SK-N-SH (cell line): ENCODE results near the gene FBXO3. TPM values are rescaled to one million over a fixed set of nuclear protein-coding genes. Genes with fewer than 3 reads are reported as not detected.

Experiments used
- CTCF ChIA-PET: fragments of 300-600, 350-600 bp; formaldehyde crosslinking; extraction: SDS; loops from one replicate; lab custom pipeline; 2021; lab: Yijun Ruan, JAX
- POLR2A ChIA-PET: fragments of 350-600 bp; sonication (Branson Sonifier 250); formaldehyde crosslinking; extraction: SDS; loops from one replicate; lab custom pipeline; 2020; ENCODE audit warnings: antibody characterized with exemption, inconsistent platforms; lab: Yijun Ruan, JAX
- DNase-seq: peaks from one replicate; pipeline ENCODE4 v3.0.0; 2012
- H2AFZ ChIP-seq: fragments of 200-600 bp; sonication (generic); 2 replicates; pipeline ENCODE4 v1.8.1; 2016; ENCODE audit warnings: antibody characterized with exemption, mild to moderate bottlenecking, low read depth
- H3F3A ChIP-seq: fragments of 200-600 bp; sonication (generic); replicated peaks from 2 replicates; pipeline ENCODE3; 2016; ENCODE audit warnings: antibody characterized with exemption, mild to moderate bottlenecking; ENCODE audit not compliant: insufficient read depth
- H3K27ac ChIP-seq, 2 experiments: fragments of 200-500 bp in 1 of 2; fragments of 200-600 bp in 1 of 2; sonication (Bioruptor generic) in 1 of 2; sonication (generic), shearing (Covaris generic) in 1 of 2; 2 replicates each; pipeline versions ENCODE4 v1.5.1 to v1.6.1; 2014 to 2016; ENCODE audit warnings: low read depth in 2 of 2, inconsistent platforms in 1 of 2, low read length in 1 of 2, mild to moderate bottlenecking in 1 of 2, mixed read lengths in 1 of 2
- H3K27me3 ChIP-seq: fragments of 200-600 bp; sonication (generic), shearing (Covaris generic); 2 replicates; pipeline ENCODE4 v1.6.1; 2016; ENCODE audit warnings: mixed run types; ENCODE audit not compliant: insufficient read depth
- H3K36me3 ChIP-seq, 2 experiments: fragments of 200-500 bp in 1 of 2; fragments of 200-600 bp in 1 of 2; sonication (Bioruptor generic) in 1 of 2; sonication (generic) in 1 of 2; replicated peaks in 1 of 2; 2 replicates each; pipeline versions ENCODE3 to v1.5.1; 2014 to 2016; ENCODE audit warnings: low read length in 1 of 2, mild to moderate bottlenecking in 1 of 2; ENCODE audit not compliant: insufficient read depth in 2 of 2, control insufficient read depth in 1 of 2
- H3K4me1 ChIP-seq, 2 experiments: fragments of 200-500 bp in 1 of 2; fragments of 200-600 bp in 1 of 2; sonication (Bioruptor generic) in 1 of 2; sonication (generic), shearing (Covaris generic) in 1 of 2; 2 replicates each; pipeline versions ENCODE4 v1.5.1 to v1.6.1; 2014 to 2016; ENCODE audit warnings: low read depth in 1 of 2, low read length in 1 of 2, mixed run types in 1 of 2; ENCODE audit not compliant: insufficient read depth in 2 of 2, control insufficient read depth in 1 of 2
- H3K4me2 ChIP-seq: fragments of 200-600 bp; sonication (generic), shearing (Covaris generic); 2 replicates; pipeline ENCODE4 v1.6.1; 2017; ENCODE audit warnings: mixed run types
- H3K4me3 ChIP-seq, 2 experiments: fragments of 200-500 bp in 1 of 2; fragments of 200-600 bp in 1 of 2; sonication (Bioruptor generic) in 1 of 2; sonication (generic), shearing (Covaris generic) in 1 of 2; 2 replicates each; pipeline versions ENCODE4 v1.5.1 to v1.8.1; 2014 to 2016; ENCODE audit warnings: low read depth in 2 of 2, inconsistent platforms in 1 of 2, low read length in 1 of 2, mild to moderate bottlenecking in 1 of 2, mixed read lengths in 1 of 2, moderate library complexity in 1 of 2
- H3K79me2 ChIP-seq: fragments of 200-600 bp; sonication (generic); 2 replicates; pipeline ENCODE4 v1.8.1; 2017; ENCODE audit warnings: mild to moderate bottlenecking; ENCODE audit not compliant: insufficient read depth
- H3K9ac ChIP-seq: fragments of 200-600 bp; sonication (generic); 2 replicates; pipeline ENCODE4 v1.6.1; 2017; ENCODE audit warnings: mixed run types
- H3K9me2 ChIP-seq: fragments of 200-600 bp; sonication (generic); 2 replicates; pipeline ENCODE4 v1.6.1; 2017; ENCODE audit warnings: mixed run types
- H3K9me3 ChIP-seq: fragments of 200-600 bp; sonication (generic); 2 replicates; pipeline ENCODE4 v1.6.1; 2017; ENCODE audit warnings: mixed run types, mild to moderate bottlenecking, moderate library complexity
- H4K20me1 ChIP-seq: fragments of 200-600 bp; sonication (generic); 2 replicates; pipeline ENCODE4 v1.6.1; 2017; ENCODE audit warnings: mild to moderate bottlenecking, mixed run types; ENCODE audit not compliant: insufficient read depth
- CTCF ChIP-seq: fragments of 200-600 bp; sonication (generic); IDR thresholded peaks from 2 replicates; pipeline ENCODE4 v1.6.1; 2017; ENCODE audit warnings: antibody characterized with exemption, mild to moderate bottlenecking, moderate library complexity
- EZH2phosphoT487 ChIP-seq: fragments of 200-600 bp; sonication (generic); IDR thresholded peaks from 2 replicates; pipeline ENCODE4 v1.6.1; 2017; ENCODE audit warnings: low read depth, mixed run types, mild to moderate bottlenecking, antibody characterized with exemption, moderate library complexity, borderline replicate concordance
- FOSL2 ChIP-seq: IDR thresholded peaks from 2 replicates; pipeline ENCODE4 v1.4.0; 2012; ENCODE audit warnings: low read depth, mild to moderate bottlenecking, moderate library complexity, borderline replicate concordance
- FOXJ3 ChIP-seq: sonication (generic); formaldehyde crosslinking; IDR thresholded peaks from 2 replicates; pipeline ENCODE4 v1.5.1; 2020; ENCODE audit warnings: mild to moderate bottlenecking, missing genetic modification reagents
- FOXM1 ChIP-seq: IDR thresholded peaks from 2 replicates; pipeline ENCODE4 v1.4.0; 2012; ENCODE audit warnings: low read depth, mild to moderate bottlenecking
- IRF3 ChIP-seq: fragments of 150-350 bp; IDR thresholded peaks from 2 replicates; pipeline ENCODE4 v1.6.1; 2016; ENCODE audit warnings: mild to moderate bottlenecking, low read depth, low read length
- JUND ChIP-seq: IDR thresholded peaks from 2 replicates; pipeline ENCODE4 v1.4.0; 2012
- MAX ChIP-seq: IDR thresholded peaks from 2 replicates; pipeline ENCODE4 v1.4.0; 2012; ENCODE audit warnings: low read depth
- MXI1 ChIP-seq: IDR thresholded peaks from 2 replicates; pipeline ENCODE4 v1.6.1; 2012; ENCODE audit warnings: mild to moderate bottlenecking, low read depth, low read length, improper control_type of control experiment
- NFIC ChIP-seq: IDR thresholded peaks from 2 replicates; pipeline ENCODE4 v1.4.0; 2012; ENCODE audit warnings: borderline replicate concordance
- NRF1 ChIP-seq: IDR thresholded peaks from 2 replicates; pipeline ENCODE4 v1.6.1; 2012; ENCODE audit warnings: low read depth, mild to moderate bottlenecking, low read length
- RCOR1 ChIP-seq: fragments of 150-350 bp; IDR thresholded peaks from 2 replicates; pipeline ENCODE4 v1.6.1; 2017; ENCODE audit warnings: antibody characterized with exemption, low read length
- REST ChIP-seq: IDR thresholded peaks from 2 replicates; pipeline ENCODE4 v1.6.1; 2012; ENCODE audit warnings: mild to moderate bottlenecking, low read depth, low read length, moderate library complexity
- RXRA ChIP-seq: IDR thresholded peaks from 2 replicates; pipeline ENCODE4 v1.4.0; 2012; ENCODE audit warnings: low read depth, mild to moderate bottlenecking, borderline replicate concordance
- SMC3 ChIP-seq: IDR thresholded peaks from 2 replicates; pipeline ENCODE4 v1.6.1; 2012; ENCODE audit warnings: low read depth, low read length, improper control_type of control experiment
- TCF12 ChIP-seq: IDR thresholded peaks from 2 replicates; pipeline ENCODE4 v1.4.0; 2012
- ZBTB33 ChIP-seq: IDR thresholded peaks from 2 replicates; pipeline ENCODE4 v1.4.0; 2012; ENCODE audit warnings: low read depth, borderline replicate concordance
- WGBS: methylation state at CpG from one replicate; pipeline ENCODE4 v1.1.6; 2017; ENCODE audit warnings: low lambda C conversion rate; 5-methylcytosine and 5-hydroxymethylcytosine counted together
- polyA plus RNA-seq, 3 experiments: library from polyadenylated mRNA; depleted of rRNA; stranded (reverse); fragments of >200 nt; gene quantifications; 2 replicates each; pipeline ENCODE4 v1.2.3, GENCODE V29; 2012

Gene FBXO3
- polyA plus RNA-seq, 1 of the 3 experiments (the other 2 are of a cell fraction), result 17.9 TPM

GRCh38 chr11:33713151-33713855, 61.0 kb downstream of the FBXO3 start:
- Histone ChIP-seq H3K4me3 (no peak overlapping the region), H3K27ac (peak overlapping the region in 1 of 2 experiments; percentile 4; a peak in 2 of 4 replicates), H3K4me1 (peaks cover 4 to 17% of the 10 kb centered on the region in 2 experiments; a peak in 2 of 4 replicates), H3K36me3 (peaks cover 69 to 92% of the 10 kb centered on the region in 2 experiments), H3K9ac (no peak overlapping the region), H3K27me3 (no peaks in the 10 kb centered on the region), H3F3A (peaks cover 12% of the 10 kb centered on the region)
- no peak for DNase-seq
- 92% methylated on average over 5 of the region's 5 CpGs for WGBS
- CTCF ChIA-PET, result interaction anchor here (1.4 to 2.3 kb wide), 3 partner anchors 29 to 116 kb away, joined by 3 to 9 read pairs (median 4); no protein-coding TSS in a partner anchor
- POLR2A ChIA-PET, result no interaction called here
- TF ChIP-seq FOXJ3, result no peak
- no peak for TF ChIP-seq RCOR1
- no peak for TF ChIP-seq EZH2phosphoT487
- no peak for TF ChIP-seq MXI1
- no peak for TF ChIP-seq NFIC
- TF ChIP-seq CTCF, result no peak
- TF ChIP-seq JUND, result no peak
- TF ChIP-seq FOSL2, result no peak
- no peak for TF ChIP-seq RXRA
- TF ChIP-seq, all 33 proteins: peak for 0
- Histone ChIP-seq H3K9me2 (no peaks in the 10 kb centered on the region), H3K4me2 (no peak overlapping the region), H4K20me1 (peaks cover 11% of the 10 kb centered on the region; the same call in 1 of the 2 replicates), H3K79me2 (peaks cover 88% of the 10 kb centered on the region), H2AFZ (no peak overlapping the region), H3K9me3 (no peaks in the 10 kb centered on the region)

GRCh38 chr11:33712436-33712835, 61.9 kb downstream of the FBXO3 start:
- no peak for DNase-seq
- H3K9ac ChIP-seq, result no peak overlapping the region
- H2AFZ ChIP-seq, result no peak overlapping the region
- no peaks in the 10 kb centered on the region for H3K9me2 ChIP-seq
- peaks cover 4 to 16% of the 10 kb centered on the region in 2 experiments; a peak in 2 of 4 replicates for H3K4me1 ChIP-seq
- TF ChIP-seq MXI1, result no peak
- no peak for TF ChIP-seq ZBTB33
- no peak for TF ChIP-seq FOXM1
- TF ChIP-seq REST, result no peak
- TF ChIP-seq IRF3, result no peak
- TF ChIP-seq RXRA, result no peak
- TF ChIP-seq MAX, result no peak
- TF ChIP-seq SMC3, result no peak
- TF ChIP-seq NFIC, result no peak
- no peak for TF ChIP-seq EZH2phosphoT487
- TF ChIP-seq FOXJ3, result no peak
- no peak for TF ChIP-seq JUND
- TF ChIP-seq NRF1, result no peak
- no peak for TF ChIP-seq TCF12
- H4K20me1 ChIP-seq, result peaks cover 10% of the 10 kb centered on the region; the same call in 1 of the 2 replicates
- H3K4me2 ChIP-seq, result no peak overlapping the region
- peaks cover 86% of the 10 kb centered on the region for H3K79me2 ChIP-seq
- POLR2A ChIA-PET, result interaction anchor here (0.6 kb wide), 1 partner anchor 430 kb away, joined by 4 read pairs; no protein-coding TSS in a partner anchor
- H3K27ac ChIP-seq, result no peak overlapping the region
- CTCF ChIA-PET, result interaction anchor here (1.4 kb wide), 1 partner anchor 117 kb away, joined by 3 read pairs; no protein-coding TSS in a partner anchor
- no peak overlapping the region for H3K4me3 ChIP-seq
- peaks cover 7% of the 10 kb centered on the region for H3F3A ChIP-seq
- no peaks in the 10 kb centered on the region for H3K9me3 ChIP-seq
- WGBS, result 82% methylated on average over 3 of the region's 3 CpGs
- no peaks in the 10 kb centered on the region for H3K27me3 ChIP-seq
- peaks cover 70 to 86% of the 10 kb centered on the region in 2 experiments for H3K36me3 ChIP-seq
